Cardiac septum (tissue), 1 donor: Measurements from ENCODE around the gene TOR1A. TPM values are rescaled to one million over a fixed set of nuclear protein-coding genes. Genes with fewer than 3 reads are reported as not detected.

Experiments used
- DNase-seq: peaks from one replicate; pipeline ENCODE4 v3.0.0-alpha.2; 2020; ENCODE audit warnings: low spot score
- intact Hi-C: fragments of 100-400 bp; cut with DNase I; formaldehyde crosslinking; loops from one replicate; pipeline ENCODE4 v1.14.0; 2022
- microRNA-seq: library from miRNA; unstranded; fragments of <30 nt; microRNA quantifications from one replicate; pipeline ENCODE4 v1.2.0, GENCODE V29; 2020
- total RNA-seq: library from RNA; stranded (reverse); fragmentation: NEBNext Ultra II Directional; extraction: Animal tissue kit (Norgen Biotek cat#: 25700); gene quantifications from one replicate; pipeline ENCODE4 v1.2.1, GENCODE V29; 2021
- donor health status: DM: no; HTN: no; CAD: no.

TOR1A gene
- total RNA-seq, 1 donor from 2014 or later = 14.0 TPM

- intact Hi-C loops = no loop called here
- DNase-seq = no peak
These were observed 55.5 kb downstream of the TOR1A start for GRCh38 chr9:129768486-129768885.

GRCh38 chr9:129765764-129766317 is 58.1 kb downstream of the TOR1A start:
- no peak for DNase-seq
- intact Hi-C loops = no loop called here

- no peak for DNase-seq
- intact Hi-C loops = loop anchor here (2.0 kb wide), 1 partner anchor 14 kb away; no protein-coding TSS in a partner anchor
These were observed 60.7 kb downstream of the TOR1A start for GRCh38 chr9:129762985-129763926.

Small RNAs within 50 kb of the gene (microRNA-seq; reads per million reads assigned to microRNA genes)
- not detected for gene MIR6855

Other genes with a start within 250 kb of the TOR1A start
- gene C9orf50, start 203.0 kb downstream of the TOR1A start, total RNA-seq = 0.22 TPM
- gene NTMT1, start 198.0 kb downstream of the TOR1A start, total RNA-seq = 49.5 TPM
- 10.2 TPM for gene ASB6, start 182.0 kb downstream of the TOR1A start, total RNA-seq
- 4.4 TPM for gene PRRX2, start 158.5 kb downstream of the TOR1A start, total RNA-seq
- 1.1 TPM for gene PTGES, start 71.1 kb downstream of the TOR1A start, total RNA-seq
- 10.1 TPM for gene TOR1B, start 21.0 kb downstream of the TOR1A start, total RNA-seq
- gene C9orf78, start 11.1 kb upstream of the TOR1A start, total RNA-seq = 30.7 TPM
- gene USP20, start 11.3 kb upstream of the TOR1A start, total RNA-seq = 16.0 TPM
- gene FNBP1, start 219.1 kb upstream of the TOR1A start, total RNA-seq = 22.6 TPM
- 23.7 TPM for gene GPR107, start 229.8 kb upstream of the TOR1A start, total RNA-seq